ENCODE measurements around the gene SNAP29.
"Not testable (repeated sequence)": the region's sequence is repeated elsewhere in the genome, so short reads cannot be mapped to it uniquely, and the experiment has no call there.

The SNAP29 gene

GRCh38 chr22:20867179-20868024 lies 8.6 kb downstream of the SNAP29 start:
- no peak for DNase-seq (ENCODE audit: low read depth)

GRCh38 chr22:20868025-20868962 lies 9.5 kb downstream of the SNAP29 start:
- no peak for DNase-seq (ENCODE audit: low read depth)

GRCh38 chr22:20869234-20869633 lies 10.4 kb downstream of the SNAP29 start:
- no peak for DNase-seq (ENCODE audit: low read depth)

- DNase-seq (ENCODE audit: low read depth), result no peak
Observed at GRCh38 chr22:20873214-20873613, 14.4 kb downstream of the SNAP29 start.

- DNase-seq (ENCODE audit: low read depth), result no peak
Observed at GRCh38 chr22:20875296-20875695, 16.5 kb downstream of the SNAP29 start.

GRCh38 chr22:20877715-20878114 lies 18.9 kb downstream of the SNAP29 start:
- no peak for DNase-seq (ENCODE audit: low read depth)

GRCh38 chr22:20881231-20881630 lies 22.4 kb downstream of the SNAP29 start:
- DNase-seq (ENCODE audit: low read depth), result no peak

GRCh38 chr22:20881869-20882815 lies 23.3 kb downstream of the SNAP29 start:
- no peak for DNase-seq (ENCODE audit: low read depth)

GRCh38 chr22:20882855-20883254 lies 24.0 kb downstream of the SNAP29 start:
- DNase-seq (ENCODE audit: low read depth), result no peak

GRCh38 chr22:20884454-20884853 lies 25.6 kb downstream of the SNAP29 start:
- DNase-seq (ENCODE audit: low read depth), result no peak

GRCh38 chr22:20885017-20885556 lies 26.3 kb downstream of the SNAP29 start:
- DNase-seq (ENCODE audit: low read depth), result no peak

GRCh38 chr22:20885557-20886323 lies 26.9 kb downstream of the SNAP29 start:
- DNase-seq (ENCODE audit: low read depth), result peak; percentile 74

- DNase-seq (ENCODE audit: low read depth), result no peak
Observed at GRCh38 chr22:20887375-20887774, 28.6 kb downstream of the SNAP29 start.

- no peak for DNase-seq (ENCODE audit: low read depth)
Observed at GRCh38 chr22:20889025-20889704, 30.4 kb downstream of the SNAP29 start.

GRCh38 chr22:20889904-20890540 lies 31.2 kb downstream of the SNAP29 start:
- DNase-seq (ENCODE audit: low read depth), result no peak

GRCh38 chr22:20890975-20891374 lies 32.2 kb downstream of the SNAP29 start:
- no peak for DNase-seq (ENCODE audit: low read depth)

- DNase-seq (ENCODE audit: low read depth), result not testable (repeated sequence)
Observed at GRCh38 chr22:20897737-20898136, 38.9 kb downstream of the SNAP29 start.

GRCh38 chr22:20899827-20900423 lies 41.1 kb downstream of the SNAP29 start:
- no peak for DNase-seq (ENCODE audit: low read depth)

Data from fibroblast of the conjunctiva (primary cell).